Measurements from ENCODE around the gene SLC24A2. TPM values are rescaled to one million over a fixed set of nuclear protein-coding genes. Genes with fewer than 3 reads are reported as not detected.

Gene SLC24A2
- total and polyA plus RNA-seq, 12 donors: under 0.01 to 0.26 (median 0.11) TPM; not detected in 5

DNA sequence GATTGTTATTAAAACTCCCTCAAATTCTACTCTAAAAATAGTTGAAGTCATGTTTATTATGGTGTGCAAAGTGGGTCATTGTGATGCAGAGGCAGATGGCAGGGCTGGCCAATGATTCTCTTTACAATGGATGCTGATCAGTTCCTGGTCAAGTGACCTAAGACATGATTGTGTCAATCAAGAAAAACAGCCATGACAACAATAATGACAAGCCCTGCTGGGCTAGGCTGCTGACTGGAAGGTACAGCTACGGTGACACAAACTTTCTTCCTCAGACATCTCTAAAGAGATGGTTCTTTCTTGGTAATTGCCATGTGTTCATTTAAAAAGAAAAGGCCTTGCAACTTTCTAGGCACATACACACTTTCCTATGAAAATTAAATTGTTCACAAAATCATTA, 3.6 kb downstream of the SLC24A2 start:
- intact Hi-C loops (cut with DNase I): no loop called here
- TF ChIP-seq, protein P1, sequence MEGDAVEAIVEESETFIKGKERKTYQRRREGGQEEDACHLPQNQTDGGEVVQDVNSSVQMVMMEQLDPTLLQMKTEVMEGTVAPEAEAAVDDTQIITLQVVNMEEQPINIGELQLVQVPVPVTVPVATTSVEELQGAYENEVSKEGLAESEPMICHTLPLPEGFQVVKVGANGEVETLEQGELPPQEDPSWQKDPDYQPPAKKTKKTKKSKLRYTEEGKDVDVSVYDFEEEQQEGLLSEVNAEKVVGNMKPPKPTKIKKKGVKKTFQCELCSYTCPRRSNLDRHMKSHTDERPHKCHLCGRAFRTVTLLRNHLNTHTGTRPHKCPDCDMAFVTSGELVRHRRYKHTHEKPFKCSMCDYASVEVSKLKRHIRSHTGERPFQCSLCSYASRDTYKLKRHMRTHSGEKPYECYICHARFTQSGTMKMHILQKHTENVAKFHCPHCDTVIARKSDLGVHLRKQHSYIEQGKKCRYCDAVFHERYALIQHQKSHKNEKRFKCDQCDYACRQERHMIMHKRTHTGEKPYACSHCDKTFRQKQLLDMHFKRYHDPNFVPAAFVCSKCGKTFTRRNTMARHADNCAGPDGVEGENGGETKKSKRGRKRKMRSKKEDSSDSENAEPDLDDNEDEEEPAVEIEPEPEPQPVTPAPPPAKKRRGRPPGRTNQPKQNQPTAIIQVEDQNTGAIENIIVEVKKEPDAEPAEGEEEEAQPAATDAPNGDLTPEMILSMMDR (IDR thresholded peaks at IDR 0.05): no peak

DNA sequence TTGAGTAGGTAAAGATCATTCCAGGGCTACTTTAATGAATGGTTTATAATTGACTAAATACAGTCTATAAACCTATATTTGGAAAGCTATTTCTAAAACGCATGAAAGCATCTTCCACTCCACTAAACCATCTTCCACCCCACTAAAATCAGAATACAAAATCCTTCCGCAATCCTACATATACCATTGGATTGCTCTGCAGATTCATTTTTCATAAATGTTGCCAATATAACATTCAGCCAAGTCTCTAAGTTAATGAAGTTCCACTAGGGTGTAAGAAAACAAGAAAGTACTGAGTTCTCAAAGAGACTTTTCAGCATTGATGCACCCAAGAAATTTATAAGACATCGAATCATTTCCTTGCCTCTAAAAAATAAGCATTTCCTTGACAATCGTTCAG, 4.7 kb downstream of the SLC24A2 start:
- intact Hi-C loops (cut with DNase I): no loop called here
- no peak overlapping the region for H3K27ac ChIP-seq
- TF ChIP-seq, protein P1 (IDR thresholded peaks at IDR 0.05): no peak
- H3K4me1 ChIP-seq: peaks cover 0 to 7% (median 0%) of the 10 kb centered on the region in 9 donors
- H3K4me3 ChIP-seq: no peak overlapping the region
- no peaks in the 10 kb centered on the region for H3K36me3 ChIP-seq
- DNase-seq: no peak
- WGBS, 2 donors: 82 to 85% methylated on average over 4 of the region's 4 CpGs
- no peak for ATAC-seq
- peaks cover 4 to 45% (median 20%) of the 10 kb centered on the region in 7 donors for H3K27me3 ChIP-seq
- no peaks in the 10 kb centered on the region for H3K9me3 ChIP-seq

More for the DNA sequence above, 3.6 kb downstream of the SLC24A2 start:
- WGBS, 2 donors: 76 to 78% methylated on average over 1 of the region's 1 CpG
- no peaks in the 10 kb centered on the region for H3K36me3 ChIP-seq
- no peaks in the 10 kb centered on the region for H3K9me3 ChIP-seq
- ATAC-seq: no peak
- peaks cover 0 to 7% (median 0%) of the 10 kb centered on the region in 9 donors for H3K4me1 ChIP-seq
- no peak overlapping the region for H3K4me3 ChIP-seq
- no peak for DNase-seq
- no peak overlapping the region for H3K27ac ChIP-seq
- H3K27me3 ChIP-seq: peaks cover 4 to 54% (median 29%) of the 10 kb centered on the region in 7 donors

DNA sequence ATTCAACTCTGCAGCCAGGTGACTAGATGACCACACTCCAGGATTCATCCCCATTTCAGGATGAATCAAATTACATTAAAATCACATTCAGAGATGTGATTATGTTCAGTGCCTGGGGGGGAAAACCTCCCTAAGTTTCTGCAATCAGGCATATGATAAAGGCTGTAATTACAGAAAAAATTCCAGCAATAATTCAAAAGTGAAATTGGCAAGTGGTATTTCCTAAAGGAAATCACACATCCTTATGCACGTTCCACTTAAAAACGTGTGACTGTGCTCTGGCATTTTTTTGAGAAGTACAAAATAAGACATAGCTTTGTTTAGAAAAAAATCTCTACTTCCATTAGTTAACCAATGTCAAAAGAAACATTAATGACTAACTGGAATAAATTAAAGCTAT, 5.3 kb downstream of the SLC24A2 start:
- intact Hi-C loops (cut with DNase I): no loop called here
- WGBS, 2 donors: 48 to 52% methylated on average over 2 of the region's 2 CpGs
- DNase-seq (no peak), ATAC-seq (no peak)
- Histone ChIP-seq H3K9me3 (no peaks in the 10 kb centered on the region), H3K27me3 (peaks cover 0 to 38% (median 14%) of the 10 kb centered on the region in 7 donors), H3K36me3 (no peaks in the 10 kb centered on the region), H3K4me1 (peaks cover 0 to 4% (median 0%) of the 10 kb centered on the region in 9 donors), H3K27ac (no peak overlapping the region), H3K4me3 (no peak overlapping the region)
- TF ChIP-seq, protein P1 (IDR thresholded peaks at IDR 0.05): no peak

DNA sequence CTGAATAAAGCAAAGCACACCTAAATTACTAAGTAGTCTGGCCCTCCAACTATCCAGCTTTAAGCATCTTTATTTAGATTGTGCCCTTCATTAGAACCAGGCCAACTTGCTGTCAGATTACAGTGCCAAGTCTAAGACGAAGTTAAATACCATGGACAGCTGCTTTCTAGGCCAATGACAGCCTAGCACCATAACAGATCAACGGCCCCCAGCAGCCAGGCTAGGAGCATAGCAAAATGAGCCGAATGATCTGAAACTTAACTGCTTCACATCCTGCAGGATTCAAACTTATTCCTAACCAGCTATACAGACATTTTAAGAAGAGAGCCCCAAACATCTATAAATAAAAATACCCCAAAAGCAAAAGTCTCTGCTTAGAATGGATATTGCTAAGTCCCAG, 6.8 kb downstream of the SLC24A2 start:
- no peak overlapping the region for H3K4me3 ChIP-seq
- H3K27me3 ChIP-seq: peaks cover 0 to 25% (median 4%) of the 10 kb centered on the region in 7 donors
- DNase-seq (no peak), ATAC-seq (peak in 1 of 8 donors; percentile 44)
- intact Hi-C loops (cut with DNase I): no loop called here
- WGBS, 2 donors: 6% methylated on average over 3 of the region's 3 CpGs
- no peaks in the 10 kb centered on the region for H3K9me3 ChIP-seq
- no peaks in the 10 kb centered on the region for H3K4me1 ChIP-seq
- TF ChIP-seq, protein P1 (IDR thresholded peaks at IDR 0.05): no peak
- H3K27ac ChIP-seq: no peak overlapping the region
- H3K36me3 ChIP-seq: no peaks in the 10 kb centered on the region

Data from heart right ventricle (tissue), 16 donors.